Neural cell (in vitro differentiated cells): ENCODE data around the gene F8A2. TPM values are rescaled to one million over a fixed set of nuclear protein-coding genes. Genes with fewer than 3 reads are reported as not detected.

Experiments used
- H2AFZ ChIP-seq: fragments of 200-600, 300-800 bp; sonication (generic), shearing (Covaris generic); 2 replicates; pipeline ENCODE4 v1.6.0; 2014; ENCODE audit warnings: low read depth, mild to moderate bottlenecking, antibody characterized with exemption, low read length, moderate library complexity
- H3F3A ChIP-seq: fragments of 200-600 bp; shearing (Covaris generic); 2 replicates; pipeline ENCODE4 v1.6.1; 2016; ENCODE audit warnings: mild to moderate bottlenecking, moderate library complexity, mixed read lengths, antibody characterized with exemption, low read length; ENCODE audit not compliant: insufficient read depth, poor library complexity, severe bottlenecking
- H3K27ac ChIP-seq: fragments of 200-600, 300-800 bp; sonication (generic), shearing (Covaris generic); 2 replicates; pipeline ENCODE4 v1.5.1; 2014; ENCODE audit warnings: mild to moderate bottlenecking, low read length, moderate library complexity
- H3K27me3 ChIP-seq: fragments of 300-800, 200-600 bp; sonication (generic), shearing (Covaris generic); 2 replicates; pipeline ENCODE4 v1.6.0; 2014; ENCODE audit warnings: mild to moderate bottlenecking, low read depth, low read length, moderate library complexity; ENCODE audit not compliant: insufficient read depth
- H3K36me3 ChIP-seq: fragments of 300-800, 200-600 bp; sonication (generic), shearing (Covaris generic); 2 replicates; pipeline ENCODE4 v1.5.1; 2014; ENCODE audit warnings: mild to moderate bottlenecking, antibody characterized with exemption, low read length, moderate library complexity; ENCODE audit not compliant: insufficient read depth
- H3K4me2 ChIP-seq: fragments of 300-800, 200-600 bp; sonication (generic), shearing (Covaris generic); 2 replicates; pipeline ENCODE4 v1.6.0; 2014; ENCODE audit warnings: mild to moderate bottlenecking, low read length
- H3K4me3 ChIP-seq: fragments of 300-800, 200-600 bp; sonication (generic), shearing (Covaris generic); 2 replicates; pipeline ENCODE4 v1.5.1; 2014; ENCODE audit warnings: mild to moderate bottlenecking, low read length, moderate library complexity
- H3K79me2 ChIP-seq: fragments of 200-600 bp; shearing (Covaris generic); replicated peaks from 2 replicates; pipeline ENCODE4 v1.6.0; 2014; ENCODE audit warnings: mild to moderate bottlenecking, low read length, moderate library complexity; ENCODE audit not compliant: insufficient read depth
- H3K9ac ChIP-seq: fragments of 300-800, 200-600 bp; sonication (generic), shearing (Covaris generic); 2 replicates; pipeline ENCODE4 v1.6.1; 2016; ENCODE audit warnings: mild to moderate bottlenecking, low read length, mixed read lengths
- H3K9me2 ChIP-seq: fragments of 200-600 bp; shearing (Covaris generic); 2 replicates; pipeline ENCODE4 v1.6.1; 2016; ENCODE audit warnings: mild to moderate bottlenecking, low read length, mixed read lengths; ENCODE audit not compliant: insufficient read depth
- H3K9me3 ChIP-seq: fragments of 200-600, 300-800 bp; sonication (generic), shearing (Covaris generic); 2 replicates; pipeline ENCODE4 v1.6.1; 2016; ENCODE audit warnings: mild to moderate bottlenecking, mixed run types, low read length, moderate library complexity, mixed read lengths
- H4K20me1 ChIP-seq: fragments of 200-600 bp; shearing (Covaris generic); 2 replicates; pipeline ENCODE4 v1.6.1; 2016; ENCODE audit warnings: mild to moderate bottlenecking, mixed run types; ENCODE audit not compliant: insufficient read depth
- CTCF ChIP-seq: fragments of 450-650 bp; IDR thresholded peaks from 2 replicates; pipeline ENCODE4 v1.5.1; 2014; ENCODE audit warnings: antibody characterized with exemption, mild to moderate bottlenecking, moderate library complexity; ENCODE audit not compliant: poor library complexity, severe bottlenecking
- EP300 ChIP-seq: fragments of 450-650 bp; conservative IDR thresholded peaks from 2 replicates; pipeline ENCODE4 v1.6.1; 2014; ENCODE audit warnings: antibody characterized with exemption, mild to moderate bottlenecking, moderate library complexity; ENCODE audit not compliant: poor library complexity, severe bottlenecking
- EZH2 ChIP-seq: fragments of 200-600, 300-800 bp; shearing (Covaris generic), sonication (generic); IDR thresholded peaks from 2 replicates; pipeline ENCODE4 v1.6.1; 2014; ENCODE audit warnings: antibody characterized with exemption, low read length, borderline replicate concordance, mild to moderate bottlenecking; ENCODE audit not compliant: insufficient read depth, poor library complexity, severe bottlenecking
- MXI1 ChIP-seq: fragments of 450-650 bp; conservative IDR thresholded peaks from 2 replicates; pipeline ENCODE4 v1.6.1; 2014; ENCODE audit warnings: antibody characterized with exemption, mild to moderate bottlenecking; ENCODE audit not compliant: poor library complexity, severe bottlenecking
- POLR2AphosphoS5 ChIP-seq: IDR thresholded peaks from 2 replicates; pipeline ENCODE4 v1.6.1; 2012
- RAD21 ChIP-seq: fragments of 450-650 bp; conservative IDR thresholded peaks from 2 replicates; pipeline ENCODE4 v1.6.1; 2014; ENCODE audit warnings: antibody characterized with exemption, mild to moderate bottlenecking, moderate library complexity
- REST ChIP-seq: IDR thresholded peaks from 2 replicates; pipeline ENCODE4 v1.6.1; 2012; ENCODE audit warnings: borderline replicate concordance
- SMC3 ChIP-seq: fragments of 450-650 bp; conservative IDR thresholded peaks from 2 replicates; pipeline ENCODE4 v1.6.1; 2014; ENCODE audit warnings: antibody characterized with exemption, mild to moderate bottlenecking, moderate library complexity; ENCODE audit not compliant: poor library complexity
- TAF1 ChIP-seq: IDR thresholded peaks from 2 replicates; pipeline ENCODE4 v1.6.1; 2012; ENCODE audit warnings: low read depth
- polyA plus RNA-seq: library from polyadenylated mRNA; depleted of rRNA; stranded (reverse); fragments of >200 nt; gene quantifications from 2 replicates; pipeline ENCODE4 v1.2.3, GENCODE V29; 2014

F8A2 gene
- polyA plus RNA-seq, 1 donor from 2014 or later = not detected

GRCh38 chrX:155406429-155406828 lies 24.5 kb downstream of the F8A2 start:
- H3K9me3 ChIP-seq = no peaks in the 10 kb centered on the region
- no peak for TF ChIP-seq SMC3
- no peak for TF ChIP-seq CTCF
- TF ChIP-seq EZH2 = no peak
- TF ChIP-seq MXI1 = no peak
- no peak for TF ChIP-seq RAD21
- no peak for TF ChIP-seq TAF1
- TF ChIP-seq POLR2AphosphoS5 = no peak
- no peak for TF ChIP-seq REST
- TF ChIP-seq EP300 = no peak

GRCh38 chrX:155417769-155418168 lies 35.9 kb downstream of the F8A2 start:
- TF ChIP-seq EZH2 (no peak), MXI1 (no peak), REST (no peak), TAF1 (no peak), CTCF (no peak), POLR2AphosphoS5 (no peak), EP300 (no peak), SMC3 (no peak), RAD21 (no peak)
- Histone ChIP-seq H3K9me2 (no peaks in the 10 kb centered on the region), H3K4me2 (no peak overlapping the region), H3K27ac (no peak overlapping the region), H4K20me1 (no peaks in the 10 kb centered on the region), H3K27me3 (no peaks in the 10 kb centered on the region), H2AFZ (no peak overlapping the region), H3K4me3 (no peak overlapping the region), H3F3A (no peaks in the 10 kb centered on the region), H3K9ac (no peak overlapping the region), H3K36me3 (no peaks in the 10 kb centered on the region), H3K79me2 (no peaks in the 10 kb centered on the region), H3K9me3 (no peaks in the 10 kb centered on the region)

More at GRCh38 chrX:155406429-155406828, 24.5 kb downstream of the F8A2 start:
- H3K79me2 ChIP-seq = no peaks in the 10 kb centered on the region
- H3K27ac ChIP-seq = no peak overlapping the region
- H3K36me3 ChIP-seq = no peaks in the 10 kb centered on the region
- no peaks in the 10 kb centered on the region for H3K9me2 ChIP-seq
- H2AFZ ChIP-seq = no peak overlapping the region
- no peaks in the 10 kb centered on the region for H3K27me3 ChIP-seq
- H3K9ac ChIP-seq = no peak overlapping the region
- H3K4me3 ChIP-seq = no peak overlapping the region
- H4K20me1 ChIP-seq = no peaks in the 10 kb centered on the region
- no peaks in the 10 kb centered on the region for H3F3A ChIP-seq
- no peak overlapping the region for H3K4me2 ChIP-seq
